ENCODE measurements around the gene PLEKHM2.

GRCh38 chr1:15676010-15676409 is 8.1 kb upstream of the PLEKHM2 start:
- TF ChIP-seq POLR2A (IDR thresholded peaks at IDR 0.05; ENCODE audit: low read length) (no peak), GATA1 (IDR thresholded peaks at IDR 0.05; ENCODE audit: low read depth, low read length) (no peak)
